Lung (tissue), 12 donors: ENCODE measurements around the gene FGF1. TPM values are rescaled to one million over a fixed set of nuclear protein-coding genes. Genes with fewer than 3 reads are reported as not detected.
A peak's percentile ranks its signal among the peaks of the same experiment; 100 is the strongest.

Experiments used
- ATAC-seq: fragments of 200-7000 bp; cut with Tn5 transposase; one replicate; pipeline ENCODE4 v1.9.1; 2020; ENCODE audit warnings: moderate number of reproducible peaks; ENCODE audit not compliant: insufficient read depth, low FRiP score
- DNase-seq, 3 donors: peaks; one replicate each; pipeline ENCODE4 v3.0.0-alpha.2; 2013 to 2017
- H3K27ac ChIP-seq, 2 donors: one replicate each; pipeline ENCODE4 v1.5.1; 2013; ENCODE audit warnings: mild to moderate bottlenecking in 2 of 2, moderate library complexity in 2 of 2, control low read depth in 1 of 2, inconsistent platforms in 1 of 2, low read depth in 1 of 2, low read length in 1 of 2
- H3K27me3 ChIP-seq, 3 donors: one replicate each; pipeline ENCODE4 v1.5.1; 2013; ENCODE audit warnings: low read length in 2 of 3; ENCODE audit not compliant: control insufficient read depth in 3 of 3, insufficient read depth in 3 of 3
- H3K36me3 ChIP-seq, 4 donors: one replicate each; pipeline ENCODE4 v1.5.1; 2013; ENCODE audit warnings: low read length in 4 of 4, mild to moderate bottlenecking in 1 of 4, moderate library complexity in 1 of 4; ENCODE audit not compliant: control insufficient read depth in 4 of 4, insufficient read depth in 4 of 4
- H3K4me1 ChIP-seq, 5 donors: one replicate each; pipeline ENCODE4 v1.5.1; 2013; ENCODE audit warnings: low read length in 5 of 5, mild to moderate bottlenecking in 2 of 5, moderate library complexity in 1 of 5; ENCODE audit not compliant: control insufficient read depth in 5 of 5, insufficient read depth in 5 of 5
- H3K4me3 ChIP-seq: one replicate; pipeline ENCODE4 v1.5.1; 2013; ENCODE audit warnings: mild to moderate bottlenecking, control low read depth, moderate library complexity
- H3K9ac ChIP-seq, 2 donors: one replicate each; pipeline ENCODE4 v1.5.1; 2013; ENCODE audit warnings: low read length in 2 of 2, control low read depth in 1 of 2; ENCODE audit not compliant: insufficient read depth in 1 of 2
- H3K9me3 ChIP-seq, 4 donors: one replicate each; pipeline ENCODE4 v1.5.1; 2013; ENCODE audit warnings: low read length in 3 of 4, mild to moderate bottlenecking in 1 of 4, moderate library complexity in 1 of 4; ENCODE audit not compliant: control insufficient read depth in 4 of 4, insufficient read depth in 3 of 4
- WGBS, 2 donors: extraction: QIAGEN DNeasy Blood & Tissue Kit; methylation state at CpG; one replicate each; pipeline ENCODE4 v1.1.7; 2013; 5-methylcytosine and 5-hydroxymethylcytosine counted together
- polyA plus RNA-seq, 2 donors: library from polyadenylated mRNA; stranded (reverse); fragments of 200-250 nt; gene quantifications; one replicate each; pipeline ENCODE4 v1.2.1, GENCODE V29; 2013
- total RNA-seq, 2 donors: library from RNA; depleted of rRNA in 1 of 2; stranded (reverse); fragments of >200 nt in 1 of 2; gene quantifications; one replicate each; pipeline ENCODE4 v1.2.1, GENCODE V29; 2014 to 2021
- TF ChIP-seq, protein P1 (sequence below): IDR thresholded peaks from 2 replicates; pipeline ENCODE4 v1.5.1; 2012; ENCODE audit warnings: mild to moderate bottlenecking; ENCODE audit errors: control extremely low read depth, extremely low read depth
- donor health status: control.
- donor health status: control.
- donor health status: Bipolar disorder and iron deficiency.
- donor health status: healthy.
- donor health status: DM: yes; HTN: yes; CAD: no.

FGF1 gene
- total and polyA plus RNA-seq, 4 donors: 0.47 to 1.4 (median 1.0) TPM

DNA sequence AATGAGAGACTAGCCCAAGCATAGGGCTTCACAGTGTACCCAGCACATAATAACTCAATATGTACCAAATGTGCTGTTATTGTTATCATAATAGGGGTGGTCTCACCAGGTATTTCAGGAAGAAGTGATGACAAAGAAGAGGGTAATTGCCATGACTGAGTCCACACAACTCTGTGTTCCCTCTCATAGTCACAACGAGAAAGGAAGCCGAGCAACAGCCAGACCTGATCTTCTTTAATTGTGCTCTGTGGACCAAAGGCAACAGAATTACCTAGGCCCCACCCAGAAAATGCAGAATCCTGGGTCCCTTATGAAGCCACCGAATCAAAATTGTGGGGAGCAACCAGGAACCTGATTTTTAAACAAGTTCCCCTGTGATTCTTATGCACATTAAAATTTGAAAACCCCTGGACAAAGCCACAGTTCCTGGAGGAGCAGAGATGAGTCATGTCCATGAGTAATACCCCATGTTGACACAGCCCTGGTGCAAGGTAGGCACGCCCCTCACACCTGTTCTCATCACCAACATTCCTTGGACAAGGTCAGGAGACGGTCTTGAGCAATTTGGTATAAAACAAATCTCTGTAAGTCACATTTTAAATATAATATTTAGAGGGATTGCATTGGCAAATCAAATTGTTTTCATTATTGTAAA is 5.2 kb downstream of the FGF1 start:
- Histone ChIP-seq H3K4me1 (peaks cover 0 to 12% (median 9%) of the 10 kb centered on the region in 5 donors), H3K9ac (no peak overlapping the region)

DNA sequence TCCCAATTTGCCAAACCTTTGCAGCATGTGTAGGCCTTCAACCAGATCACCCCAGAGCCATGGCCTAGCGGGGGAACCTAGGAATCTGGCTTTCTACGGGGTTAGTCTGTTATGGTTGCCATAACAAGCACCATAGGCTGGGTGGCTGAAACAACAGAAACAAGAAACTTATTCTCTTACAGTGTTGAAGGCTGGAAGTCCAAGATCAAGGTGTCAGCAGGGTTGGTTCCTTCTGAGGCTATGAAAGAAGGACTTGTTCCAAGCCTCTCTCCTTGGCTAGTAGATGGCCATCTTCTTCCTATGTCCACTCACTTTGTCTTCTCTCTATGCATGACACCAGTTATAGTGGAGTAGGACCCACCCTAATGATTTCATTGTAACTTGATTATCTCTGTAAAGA is 6.1 kb downstream of the FGF1 start:
- ATAC-seq (no peak), DNase-seq (no peak)
- Histone ChIP-seq H3K4me1 (peaks cover 0 to 7% (median 5%) of the 10 kb centered on the region in 5 donors), H3K9me3 (no peaks in the 10 kb centered on the region), H3K27me3 (no peaks in the 10 kb centered on the region), H3K36me3 (no peaks in the 10 kb centered on the region), H3K9ac (no peak overlapping the region), H3K27ac (no peak overlapping the region), H3K4me3 (no peak overlapping the region)
- 96 to 98% methylated on average over 2 of the region's 2 CpGs for WGBS, 2 donors
- TF ChIP-seq, protein P1, sequence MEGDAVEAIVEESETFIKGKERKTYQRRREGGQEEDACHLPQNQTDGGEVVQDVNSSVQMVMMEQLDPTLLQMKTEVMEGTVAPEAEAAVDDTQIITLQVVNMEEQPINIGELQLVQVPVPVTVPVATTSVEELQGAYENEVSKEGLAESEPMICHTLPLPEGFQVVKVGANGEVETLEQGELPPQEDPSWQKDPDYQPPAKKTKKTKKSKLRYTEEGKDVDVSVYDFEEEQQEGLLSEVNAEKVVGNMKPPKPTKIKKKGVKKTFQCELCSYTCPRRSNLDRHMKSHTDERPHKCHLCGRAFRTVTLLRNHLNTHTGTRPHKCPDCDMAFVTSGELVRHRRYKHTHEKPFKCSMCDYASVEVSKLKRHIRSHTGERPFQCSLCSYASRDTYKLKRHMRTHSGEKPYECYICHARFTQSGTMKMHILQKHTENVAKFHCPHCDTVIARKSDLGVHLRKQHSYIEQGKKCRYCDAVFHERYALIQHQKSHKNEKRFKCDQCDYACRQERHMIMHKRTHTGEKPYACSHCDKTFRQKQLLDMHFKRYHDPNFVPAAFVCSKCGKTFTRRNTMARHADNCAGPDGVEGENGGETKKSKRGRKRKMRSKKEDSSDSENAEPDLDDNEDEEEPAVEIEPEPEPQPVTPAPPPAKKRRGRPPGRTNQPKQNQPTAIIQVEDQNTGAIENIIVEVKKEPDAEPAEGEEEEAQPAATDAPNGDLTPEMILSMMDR: no peak

More for the DNA sequence above, 5.2 kb downstream of the FGF1 start:
- Histone ChIP-seq H3K36me3 (no peaks in the 10 kb centered on the region), H3K27me3 (no peaks in the 10 kb centered on the region), H3K27ac (no peak overlapping the region), H3K9me3 (no peaks in the 10 kb centered on the region), H3K4me3 (no peak overlapping the region)
- TF ChIP-seq, protein P1: no peak
- DNase-seq: no peak
- ATAC-seq: peak; percentile 74
- WGBS, 2 donors: 82 to 89% methylated on average over 5 of the region's 5 CpGs

DNA sequence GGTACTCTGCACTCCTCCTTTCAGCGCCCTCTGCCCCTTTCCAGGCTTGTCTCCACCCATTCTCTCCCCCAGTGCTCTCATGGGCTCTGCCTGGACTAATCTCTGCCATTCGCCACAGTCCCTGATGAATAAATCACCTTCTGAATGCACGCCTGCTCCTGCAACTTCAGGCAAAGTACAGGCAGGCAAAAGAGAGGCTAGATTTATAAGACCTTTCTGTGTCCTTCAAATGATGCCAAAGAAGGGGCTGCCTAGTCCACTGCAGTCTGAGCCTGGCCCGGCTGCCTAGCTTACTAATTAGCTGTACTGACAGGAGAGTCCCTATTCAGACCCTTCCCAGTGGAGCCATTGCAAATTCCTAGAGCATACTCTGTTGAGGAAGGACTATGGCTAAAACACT is 7.4 kb downstream of the FGF1 start:
- WGBS, 2 donors: 95 to 97% methylated on average over 4 of the region's 4 CpGs
- Histone ChIP-seq H3K27ac (no peak overlapping the region), H3K9me3 (no peaks in the 10 kb centered on the region), H3K9ac (no peak overlapping the region), H3K4me3 (no peak overlapping the region), H3K36me3 (no peaks in the 10 kb centered on the region), H3K27me3 (no peaks in the 10 kb centered on the region), H3K4me1 (peaks cover 0 to 2% (median 0%) of the 10 kb centered on the region in 5 donors)
- TF ChIP-seq, protein P1: no peak
- DNase-seq (no peak), ATAC-seq (no peak)

DNA sequence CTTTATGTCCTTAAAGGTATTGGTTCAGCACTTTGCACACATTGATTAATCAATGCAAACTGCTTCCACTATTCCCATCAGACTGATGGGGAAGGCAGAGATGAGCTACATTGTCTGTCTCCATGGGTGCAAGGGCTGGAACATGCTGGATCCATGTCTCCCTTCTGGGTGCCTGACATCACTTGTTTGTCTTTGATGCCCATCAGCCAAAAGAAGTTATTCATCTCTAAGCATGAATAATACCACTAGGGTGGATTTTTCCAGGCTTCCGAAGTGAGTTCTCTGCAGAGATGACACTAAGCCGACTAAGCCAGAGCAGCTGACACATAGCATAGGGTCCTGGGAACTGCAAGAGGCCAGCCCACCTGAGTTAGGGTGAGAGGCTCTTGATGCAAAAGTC is 8.7 kb downstream of the FGF1 start:
- WGBS, 2 donors: 96 to 100% methylated on average over 2 of the region's 2 CpGs
- DNase-seq (no peak), ATAC-seq (no peak)
- H3K4me3 ChIP-seq: no peak overlapping the region
- H3K4me1 ChIP-seq: peaks cover 0 to 2% (median 0%) of the 10 kb centered on the region in 5 donors
- TF ChIP-seq, protein P1: no peak
- H3K9ac ChIP-seq: no peak overlapping the region
- H3K27me3 ChIP-seq: no peaks in the 10 kb centered on the region
- H3K9me3 ChIP-seq: no peaks in the 10 kb centered on the region
- H3K27ac ChIP-seq: no peak overlapping the region
- H3K36me3 ChIP-seq: no peaks in the 10 kb centered on the region
